ENCODE measurements around the gene DUSP8.
"Not testable (repeated sequence)": the region's sequence is repeated elsewhere in the genome, so short reads cannot be mapped to it uniquely, and the experiment has no call there.

The DUSP8 gene

DNA sequence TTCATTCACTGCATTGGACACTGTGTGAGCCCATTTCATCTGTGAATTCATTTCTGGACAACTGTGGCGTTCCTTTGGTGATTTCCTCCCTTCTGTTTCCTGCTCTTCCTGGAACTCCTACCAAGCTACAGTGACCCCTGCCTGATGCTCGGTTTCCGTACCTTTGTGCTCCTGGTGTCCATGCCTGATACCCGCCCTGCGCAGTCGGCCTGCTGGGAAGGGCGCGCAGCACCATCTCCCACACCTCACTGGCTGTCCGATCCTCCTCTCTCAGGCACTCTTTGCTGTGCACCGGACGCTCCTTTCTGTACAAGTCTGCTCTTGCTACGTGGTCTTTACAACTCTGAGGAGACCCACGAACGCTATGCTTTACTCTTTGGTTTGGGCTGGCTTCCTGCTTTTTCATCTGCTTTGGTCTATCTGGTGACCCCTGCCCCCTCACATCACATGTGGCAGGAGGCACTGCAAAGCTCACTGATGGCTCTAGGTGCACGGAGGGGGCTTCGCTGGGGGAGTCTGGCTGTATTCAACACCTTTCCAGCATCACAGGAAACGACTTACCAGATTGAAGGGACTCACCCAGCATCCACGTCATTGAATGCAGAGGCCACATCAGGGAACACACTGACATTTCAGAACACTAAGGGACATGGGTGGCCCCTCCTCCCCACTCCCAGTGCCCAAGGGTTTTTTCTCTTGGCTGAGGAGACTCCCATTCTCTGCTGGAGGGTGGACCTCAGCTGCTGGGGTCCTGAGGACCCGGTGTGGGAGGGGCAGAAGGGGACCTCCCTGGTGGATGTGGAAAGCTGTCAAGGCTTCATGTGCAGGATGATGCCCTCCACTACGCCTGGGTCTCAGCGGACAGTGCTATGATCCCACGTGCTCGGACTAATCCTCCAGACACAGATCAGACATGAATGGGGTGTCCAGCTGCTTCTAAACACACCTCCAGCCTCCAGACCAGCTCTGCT, 58.5 kb downstream of the DUSP8 start:
- no peak for DNase-seq

DNA sequence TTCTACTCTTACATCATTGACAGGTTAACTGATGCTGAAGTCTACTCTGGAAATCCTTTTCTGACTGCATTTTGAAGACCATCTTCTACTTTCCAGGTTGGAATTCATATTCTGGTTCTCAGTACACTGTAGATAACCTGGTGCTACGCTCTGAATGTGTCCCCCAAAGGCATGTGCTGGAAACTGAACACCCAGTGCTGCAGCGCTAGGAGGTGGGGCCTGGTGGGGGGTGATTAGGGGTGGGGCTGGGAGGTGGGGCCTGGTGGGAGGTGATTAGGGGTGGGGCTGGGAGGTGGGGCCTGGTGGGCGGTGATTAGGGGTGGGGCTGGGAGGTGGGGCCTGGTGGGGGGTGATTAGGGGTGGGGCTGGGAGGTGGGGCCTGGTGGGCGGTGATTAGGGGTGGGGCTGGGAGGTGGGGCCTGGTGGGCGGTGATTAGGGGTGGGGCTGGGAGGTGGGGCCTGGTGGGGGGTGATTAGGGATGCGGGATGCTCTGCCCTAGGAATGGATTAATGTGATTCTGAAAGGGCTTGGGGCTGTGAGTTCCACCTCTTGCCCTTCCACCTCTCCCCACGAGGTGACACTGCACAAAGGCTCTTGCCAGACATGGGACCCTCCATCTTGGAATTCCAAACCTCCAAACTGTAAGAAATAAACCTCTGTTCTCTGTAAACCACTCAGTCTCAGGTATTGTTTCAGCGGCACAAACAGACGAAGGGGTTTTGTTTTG, 59.4 kb downstream of the DUSP8 start:
- not testable (repeated sequence) for DNase-seq

DNA sequence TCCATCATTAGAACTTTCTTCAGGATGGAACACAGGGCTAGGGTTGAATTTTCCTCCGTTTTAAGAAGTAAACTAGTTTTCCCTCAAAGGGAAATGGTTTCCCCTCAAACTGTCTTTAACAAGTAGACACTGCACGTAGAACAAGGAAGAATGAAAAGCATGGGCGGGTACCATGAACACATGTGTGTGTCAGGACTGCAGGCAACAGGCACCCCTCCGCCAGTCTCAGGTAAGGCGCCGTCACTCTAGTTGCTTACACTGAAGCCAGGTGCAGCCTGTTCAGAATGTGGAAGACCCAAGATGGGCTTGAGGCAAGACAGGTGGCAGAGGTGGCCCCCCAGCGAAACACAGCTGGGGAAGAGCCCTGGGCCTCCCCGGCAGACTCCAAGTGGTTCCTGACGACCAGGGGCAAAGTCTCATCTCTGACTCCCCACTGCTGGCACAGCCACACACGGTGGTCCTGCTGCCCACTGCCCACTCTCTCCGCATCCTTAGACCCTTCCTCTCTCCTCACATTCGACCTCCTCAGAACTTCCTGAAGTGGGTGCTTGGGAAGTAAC, 60.1 kb downstream of the DUSP8 start:
- DNase-seq, result no peak

DNA sequence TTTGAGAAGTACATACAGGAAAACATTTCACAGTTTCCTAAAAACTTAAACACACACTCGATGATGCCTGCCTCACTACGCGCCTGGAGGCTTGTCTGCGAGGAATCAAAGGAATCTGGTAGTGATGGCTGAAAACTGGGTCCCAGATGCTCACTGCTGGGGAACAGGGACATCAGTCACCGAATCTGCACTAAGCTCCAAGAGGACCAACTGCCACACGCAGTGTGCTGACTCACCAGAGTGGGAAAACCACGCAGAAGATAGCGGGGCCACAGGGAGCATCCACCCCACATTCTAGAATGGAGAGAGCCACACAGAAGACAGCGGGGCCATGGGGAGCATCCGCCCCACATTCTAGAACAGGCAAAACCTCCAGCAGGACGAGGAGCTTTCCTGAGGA, 61.1 kb downstream of the DUSP8 start:
- DNase-seq, result no peak

DNA sequence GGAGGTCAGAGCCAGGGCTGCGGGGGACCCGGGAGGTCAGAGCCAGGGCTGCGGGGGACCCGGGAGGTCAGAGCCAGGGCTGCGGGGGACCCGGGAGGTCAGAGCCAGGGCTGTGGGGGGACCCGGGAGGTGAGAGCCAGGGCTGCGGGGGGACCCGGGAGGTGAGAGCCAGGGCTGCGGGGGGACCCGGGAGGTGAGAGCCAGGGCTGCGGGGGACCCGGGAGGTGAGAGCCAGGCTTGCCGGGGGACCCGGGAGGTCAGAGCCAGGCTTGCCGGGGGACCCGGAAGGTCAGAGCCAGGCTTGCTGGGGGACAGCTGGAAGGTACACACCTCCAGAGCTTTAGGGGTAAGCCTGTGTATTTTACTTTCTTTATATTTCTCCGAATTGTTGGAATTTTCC, 61.7 kb downstream of the DUSP8 start:
- not testable (repeated sequence) for DNase-seq

DNA sequence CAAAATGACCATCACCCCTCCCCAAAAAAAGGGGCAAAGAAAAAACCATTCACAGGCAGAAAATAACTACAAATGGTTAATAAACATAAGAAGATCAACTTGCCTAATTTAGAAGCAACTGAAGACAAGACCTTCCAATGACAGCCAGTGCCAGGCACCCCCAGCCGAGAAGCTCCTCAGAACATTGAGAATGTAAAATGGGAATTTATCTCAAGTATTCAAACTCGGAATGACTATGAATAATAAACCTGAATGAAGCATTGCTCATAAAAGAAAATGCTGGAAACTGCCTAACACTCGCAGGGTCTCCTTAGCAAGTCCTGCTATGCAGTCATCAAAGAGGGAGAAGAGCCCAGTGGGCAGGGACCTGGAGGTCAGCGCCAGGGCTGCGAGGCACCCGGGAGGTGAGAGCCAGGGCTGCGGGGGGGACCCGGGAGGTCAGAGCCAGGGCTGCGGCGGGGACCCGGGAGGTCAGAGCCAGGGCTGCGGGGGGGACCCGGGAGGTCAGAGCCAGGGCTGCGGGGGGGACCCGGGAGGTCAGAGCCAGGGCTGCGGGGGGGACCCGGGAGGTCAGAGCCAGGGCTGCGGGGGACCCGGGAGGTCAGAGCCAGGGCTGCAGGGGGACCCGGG, 62.3 kb downstream of the DUSP8 start:
- no peak for DNase-seq

DNA sequence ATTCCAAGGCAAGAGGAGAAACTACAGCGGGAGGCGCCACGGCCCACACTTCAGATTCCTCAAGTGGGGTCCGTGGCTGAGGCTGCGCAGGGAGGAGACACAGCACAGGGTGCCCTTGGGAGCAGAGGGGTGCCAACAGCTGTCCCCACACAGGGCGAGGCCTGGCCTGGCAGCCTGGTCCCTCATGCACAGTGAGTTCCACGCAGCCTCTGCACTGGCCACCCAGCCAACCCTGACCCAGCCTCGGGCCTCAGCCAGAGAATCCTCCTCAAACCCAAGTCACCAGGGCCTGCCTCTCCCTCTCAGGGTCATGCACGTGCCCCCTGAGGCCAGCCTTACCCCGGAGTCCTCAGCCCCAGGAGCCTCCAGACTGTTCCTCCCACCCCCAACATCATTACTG, 63.1 kb downstream of the DUSP8 start:
- DNase-seq, result no peak

DNA sequence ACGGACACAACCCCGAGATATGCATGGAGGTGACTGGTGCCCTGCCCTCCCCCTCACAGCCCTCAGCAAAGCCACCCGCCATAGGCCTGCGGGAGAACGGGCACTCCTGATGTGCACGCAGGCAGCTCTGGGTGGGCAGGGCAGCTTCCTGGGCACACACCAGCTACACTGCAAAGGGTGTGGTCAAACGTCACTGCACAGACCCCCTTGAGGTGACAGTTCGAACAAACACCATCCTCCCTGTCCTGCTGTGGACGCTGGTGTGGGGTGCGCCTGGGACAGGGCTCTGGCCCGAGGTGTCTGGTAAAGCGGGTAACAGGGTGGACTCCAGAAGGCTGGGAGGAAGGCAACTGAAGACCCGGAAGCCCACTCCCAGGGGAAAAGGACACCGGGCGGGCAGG, 63.6 kb downstream of the DUSP8 start:
- DNase-seq, result no peak

DNA sequence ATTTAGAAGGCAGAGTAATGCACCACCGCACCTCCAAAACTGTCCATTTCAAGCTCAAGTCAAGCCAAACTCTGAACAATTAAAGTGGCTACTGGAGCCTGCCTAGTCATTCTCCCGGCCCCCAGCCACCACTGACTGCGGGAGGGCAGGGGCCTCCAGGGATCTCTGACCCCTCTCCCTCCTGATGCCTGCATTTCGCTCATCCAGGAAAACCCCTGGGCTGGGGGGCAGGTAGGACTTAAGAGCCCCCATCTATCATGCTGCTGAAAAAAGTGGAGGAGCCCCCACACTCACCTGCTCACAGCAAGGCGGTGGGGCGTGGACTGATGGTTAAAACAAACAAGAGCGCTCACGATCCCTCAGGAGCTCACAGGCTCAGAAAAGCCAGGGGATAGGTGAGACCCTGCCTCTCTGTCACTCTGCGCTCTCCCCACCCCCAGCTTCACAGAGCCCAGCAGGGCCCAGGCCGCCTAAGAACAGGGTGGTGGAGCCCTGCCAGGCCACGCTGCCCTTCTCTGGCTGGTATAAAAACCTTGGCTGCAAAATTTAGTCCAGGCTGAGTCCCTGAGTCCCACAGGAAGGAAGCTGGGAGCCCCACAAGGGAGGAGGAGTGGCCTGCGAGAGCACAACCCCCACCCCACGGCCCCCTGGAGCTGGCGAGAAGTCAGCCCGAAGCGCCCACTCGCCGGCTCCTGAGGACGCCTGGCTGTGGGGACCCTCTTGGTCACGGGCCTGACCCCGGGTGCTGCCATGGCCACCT, 64.5 kb downstream of the DUSP8 start:
- no peak for DNase-seq

DNA sequence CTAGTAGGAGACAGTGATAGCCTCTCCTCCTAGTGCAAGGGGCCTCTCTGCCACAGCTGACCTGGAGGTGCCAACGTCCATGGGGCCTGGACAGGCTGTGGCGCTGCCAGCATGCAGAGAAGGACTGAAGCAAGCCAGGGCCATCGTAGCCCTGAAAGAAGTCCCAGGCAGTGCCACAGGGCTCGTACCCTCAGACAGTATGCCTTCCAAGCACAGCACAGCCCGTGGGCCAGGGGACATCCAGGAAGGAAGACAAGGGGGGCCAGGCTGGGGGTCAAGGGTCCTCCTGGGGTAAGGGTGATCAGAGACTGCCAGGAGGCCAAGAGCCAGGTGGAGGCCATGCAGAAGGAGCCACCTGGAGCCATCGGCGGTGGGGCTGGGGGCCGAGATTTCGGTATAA, 65.1 kb downstream of the DUSP8 start:
- no peak for DNase-seq

DNA sequence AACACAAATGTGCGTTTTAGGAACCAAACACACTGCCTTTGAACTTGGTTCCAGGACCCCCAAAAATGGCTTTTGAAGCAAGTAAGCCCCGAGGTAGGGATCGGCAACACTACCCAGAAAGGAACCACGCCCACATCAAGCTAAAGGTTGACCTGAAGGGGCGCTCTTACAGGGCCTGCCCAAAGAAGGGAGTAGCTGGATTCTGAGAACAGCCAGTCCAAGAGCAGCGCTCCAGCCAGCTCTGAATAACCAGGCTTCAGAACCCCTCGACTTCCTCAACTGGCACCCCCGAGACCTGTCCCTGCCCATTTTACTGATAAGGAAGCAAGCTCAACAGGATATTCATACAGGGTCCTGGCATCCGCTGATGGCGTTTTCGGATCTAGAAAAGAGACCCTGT, 66.6 kb downstream of the DUSP8 start:
- no peak for DNase-seq

DNA sequence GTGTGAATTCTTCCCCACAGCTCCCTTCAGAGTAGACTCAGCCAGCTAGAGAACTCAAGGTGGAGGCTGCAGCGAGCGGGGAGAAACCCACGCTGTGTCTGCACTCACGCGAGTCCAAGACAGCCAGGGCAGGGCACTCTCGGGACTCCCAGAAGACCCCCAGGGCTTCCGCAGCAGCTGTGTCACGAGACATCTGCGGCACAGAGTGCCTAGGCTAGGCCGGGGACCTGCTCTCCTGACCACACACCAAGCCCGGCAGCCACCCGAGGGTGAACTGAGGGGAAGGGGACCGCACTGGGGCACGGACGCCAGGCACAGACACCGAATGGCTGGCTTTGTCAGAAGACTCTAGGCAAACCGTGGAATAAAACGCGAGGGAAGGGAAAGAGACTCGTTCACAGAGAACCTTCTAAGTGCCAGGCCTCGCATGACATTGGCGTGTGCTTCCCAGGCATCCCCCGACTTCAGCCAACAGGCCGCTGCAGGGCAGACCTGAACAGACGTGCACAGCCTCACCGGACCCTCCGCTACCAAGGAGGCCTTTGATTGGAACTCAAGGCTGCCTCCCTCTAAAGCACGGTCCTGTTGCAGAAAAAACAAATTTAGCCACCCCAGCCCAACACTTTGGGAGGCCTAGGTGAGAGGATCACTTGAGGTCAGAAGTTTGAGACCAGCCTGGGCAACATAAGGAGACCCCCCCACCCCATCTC, 67.3 kb downstream of the DUSP8 start:
- no peak for DNase-seq

DNA sequence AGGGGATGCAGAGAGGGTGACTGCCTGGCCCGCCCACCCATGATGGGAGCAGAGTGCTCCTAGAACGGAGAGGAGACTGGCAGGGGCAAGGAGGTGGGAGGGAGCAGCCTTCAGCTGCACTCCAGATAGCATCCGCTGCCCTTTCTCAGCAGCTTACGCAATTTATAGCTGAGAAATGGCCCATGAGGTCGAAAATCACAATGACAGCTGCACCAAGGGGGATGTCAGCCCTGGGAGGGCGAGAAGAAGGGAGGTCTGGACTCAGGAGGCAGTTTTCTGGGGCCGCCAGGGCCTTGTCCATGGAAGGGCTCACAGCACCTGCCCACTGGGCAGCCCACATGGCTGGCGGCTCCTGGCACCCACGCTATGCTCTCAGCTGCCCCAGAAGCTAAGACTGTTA, 67.9 kb downstream of the DUSP8 start:
- no peak for DNase-seq
